HG03108 (cell line): ENCODE data around the gene BET1L.

Experiments
- ATAC-seq: cut with Tn5 transposase; IDR thresholded peaks from one replicate; pipeline ENCODE4 v1.9.1; 2021; ENCODE audit warnings: moderate library complexity; ENCODE audit not compliant: unreplicated experiment

Gene BET1L

GRCh38 chr11:210803-211180 lies 3.6 kb upstream of the BET1L start:
- no peak for ATAC-seq

GRCh38 chr11:210122-210802 lies 3.1 kb upstream of the BET1L start:
- ATAC-seq: no peak

- ATAC-seq: no peak
Observed at GRCh38 chr11:209275-210121, 2.3 kb upstream of the BET1L start.

- ATAC-seq: no peak
Observed at GRCh38 chr11:208917-209260, 1.7 kb upstream of the BET1L start.

- ATAC-seq: peak; percentile 35
Observed at GRCh38 chr11:208181-208916, 1.1 kb upstream of the BET1L start.

GRCh38 chr11:207863-208180 lies 623 bp upstream of the BET1L start:
- ATAC-seq: no peak

GRCh38 chr11:206526-207207 lies 532 bp downstream of the BET1L start:
- ATAC-seq: no peak

GRCh38 chr11:206002-206384 lies 1.2 kb downstream of the BET1L start:
- no peak for ATAC-seq

- ATAC-seq: no peak
Observed at GRCh38 chr11:205221-206001, 1.8 kb downstream of the BET1L start.

- ATAC-seq: no peak
Observed at GRCh38 chr11:204587-205109, 2.6 kb downstream of the BET1L start.

- ATAC-seq: no peak
Observed at GRCh38 chr11:203945-204586, 3.1 kb downstream of the BET1L start.

GRCh38 chr11:203056-203944 lies 3.9 kb downstream of the BET1L start:
- no peak for ATAC-seq

GRCh38 chr11:202490-202889 lies 4.7 kb downstream of the BET1L start:
- no peak for ATAC-seq

- no peak for ATAC-seq
Observed at GRCh38 chr11:201966-202365, 5.2 kb downstream of the BET1L start.

GRCh38 chr11:200224-201003 lies 6.8 kb downstream of the BET1L start:
- no peak for ATAC-seq

- no peak for ATAC-seq
Observed at GRCh38 chr11:199782-200181, 7.4 kb downstream of the BET1L start.

GRCh38 chr11:199004-199581 lies 8.1 kb downstream of the BET1L start:
- no peak for ATAC-seq
